HCT116 (cell line): ENCODE data around the gene CRHR2. TPM values are rescaled to one million over a fixed set of nuclear protein-coding genes. Genes with fewer than 3 reads are reported as not detected.

ENCODE experiments used
- ATAC-seq: fragments of 200-7000 bp; cut with Tn5 transposase; 2 replicates; pipeline ENCODE4 v1.9.1; 2020; ENCODE audit warnings: mild to moderate bottlenecking, moderate library complexity
- BruUV-seq: library from RNA; stranded (reverse); fragments of 400-500 nt; replicated peaks from 2 replicates; lab custom pipeline; 2021; lab: Mats Ljungman, UMichigan
- CTCF ChIA-PET: fragments of 300-600 bp; sonication (Branson Sonifier 250); formaldehyde crosslinking; loops from one replicate; lab custom pipeline; 2021; ENCODE audit warnings: antibody characterized with exemption; lab: Charles Lee
- POLR2A ChIA-PET: fragments of 300-600, 350-600 bp; sonication (Branson Sonifier 250); formaldehyde crosslinking; loops from one replicate; lab custom pipeline; 2021; ENCODE audit warnings: antibody characterized with exemption; lab: Charles Lee
- RAD21 ChIA-PET, 2 experiments: fragments of 300-600 bp; sonication (Branson Sonifier 250); formaldehyde crosslinking; loops; one replicate each; lab custom pipeline; 2023; ENCODE audit warnings: low total read pairs in 2 of 2; ENCODE audit not compliant: uncharacterized antibody in 2 of 2, unreplicated experiment in 2 of 2, low non-redundant PET in 1 of 2; lab: Charles Lee
- DNase-seq: peaks from one replicate; pipeline ENCODE4 v3.0.0-alpha.2; 2010; ENCODE audit warnings: low read depth, low spot score
- H2AFZ ChIP-seq: fragments of 200-600 bp; shearing (Covaris generic), sonication (generic); 2 replicates; pipeline ENCODE4 v1.6.1; 2017; ENCODE audit warnings: low read depth, mixed run types, mixed read lengths, antibody characterized with exemption, low read length; ENCODE audit not compliant: poor library complexity, severe bottlenecking
- H3K27ac ChIP-seq: 2 replicates; pipeline ENCODE4 v1.5.1; 2012; ENCODE audit warnings: low read depth, low read length
- H3K27me3 ChIP-seq: fragments of 200-600 bp; sonication (generic); 2 replicates; pipeline ENCODE4 v1.6.1; 2016; ENCODE audit warnings: mixed run types, low read length, mixed read lengths; ENCODE audit not compliant: insufficient read depth
- H3K36me3 ChIP-seq, 2 experiments: fragments of 200-500 bp in 1 of 2; fragments of 200-600 bp in 1 of 2; sonication (Bioruptor generic) in 1 of 2; sonication (generic) in 1 of 2; 2 replicates each; pipeline versions ENCODE4 v1.5.1 to v1.6.1; 2014 to 2016; ENCODE audit warnings: low read length in 2 of 2, inconsistent platforms in 1 of 2, mixed read lengths in 1 of 2, mixed run types in 1 of 2; ENCODE audit not compliant: insufficient read depth in 2 of 2, control insufficient read depth in 1 of 2
- H3K4me1 ChIP-seq, 2 experiments: fragments of 200-600 bp in 1 of 2; sonication (generic) in 1 of 2; 2 replicates each; pipeline versions ENCODE4 v1.5.1 to v1.6.1; 2012 to 2017; ENCODE audit warnings: low read length in 2 of 2, inconsistent platforms in 1 of 2, mild to moderate bottlenecking in 1 of 2, mixed read lengths in 1 of 2, mixed run types in 1 of 2, moderate library complexity in 1 of 2; ENCODE audit not compliant: insufficient read depth in 2 of 2, control insufficient read depth in 1 of 2
- H3K4me2 ChIP-seq: fragments of 200-600 bp; sonication (generic); 2 replicates; pipeline ENCODE4 v1.6.1; 2017; ENCODE audit warnings: mixed run types, low read length, mixed read lengths
- H3K4me3 ChIP-seq, 2 experiments: fragments of 200-600 bp in 1 of 2; sonication (generic) in 1 of 2; replicated peaks in 1 of 2; 2 replicates each; pipeline ENCODE4 v1.5.1; 2011 to 2016; ENCODE audit warnings: low read length in 2 of 2, control low read depth in 1 of 2, low read depth in 1 of 2, mild to moderate bottlenecking in 1 of 2, mixed read lengths in 1 of 2, mixed run types in 1 of 2
- H3K79me2 ChIP-seq: fragments of 200-600 bp; sonication (generic); 2 replicates; pipeline ENCODE4 v1.6.1; 2017; ENCODE audit warnings: mild to moderate bottlenecking, mixed run types, low read length, moderate library complexity, mixed read lengths; ENCODE audit not compliant: insufficient read depth
- H3K9ac ChIP-seq: fragments of 200-600 bp; sonication (generic); 2 replicates; pipeline ENCODE4 v1.6.1; 2016; ENCODE audit warnings: low read length, mixed read lengths
- H3K9me2 ChIP-seq: fragments of 200-600 bp; sonication (generic), shearing (Covaris generic); 2 replicates; pipeline ENCODE4 v1.6.1; 2017; ENCODE audit warnings: mixed run types, mild to moderate bottlenecking, moderate library complexity; ENCODE audit not compliant: insufficient read depth
- H3K9me3 ChIP-seq, 2 experiments: fragments of 200-500 bp in 1 of 2; fragments of 200-600 bp in 1 of 2; sonication (Bioruptor generic) in 1 of 2; sonication (generic) in 1 of 2; 2 replicates each; pipeline ENCODE4 v1.6.1; 2014 to 2017; ENCODE audit warnings: low read length in 2 of 2, mixed read lengths in 2 of 2, inconsistent platforms in 1 of 2, low read depth in 1 of 2, mild to moderate bottlenecking in 1 of 2, mixed run types in 1 of 2, moderate library complexity in 1 of 2; ENCODE audit not compliant: control insufficient read depth in 1 of 2, insufficient read depth in 1 of 2
- H4K20me1 ChIP-seq: fragments of 200-600 bp; sonication (generic), shearing (Covaris generic); 2 replicates; pipeline ENCODE4 v1.6.1; 2017; ENCODE audit warnings: mixed run types, mild to moderate bottlenecking, moderate library complexity; ENCODE audit not compliant: insufficient read depth
- CBX3 ChIP-seq: IDR thresholded peaks from 2 replicates; pipeline ENCODE4 v1.6.1; 2012; ENCODE audit warnings: low read depth
- CEBPB ChIP-seq: IDR thresholded peaks from 2 replicates; pipeline ENCODE4 v1.6.1; 2012; ENCODE audit warnings: low read depth
- EGR1 ChIP-seq: IDR thresholded peaks from 2 replicates; pipeline ENCODE4 v1.6.1; 2012; ENCODE audit warnings: low read depth
- ELF1 ChIP-seq: IDR thresholded peaks from 2 replicates; pipeline ENCODE4 v1.6.1; 2012; ENCODE audit warnings: low read depth, borderline replicate concordance
- EZH2 ChIP-seq: fragments of 200-600 bp; sonication (generic); IDR thresholded peaks from 2 replicates; pipeline ENCODE4 v1.6.1; 2017; ENCODE audit warnings: antibody characterized with exemption, mixed run types
- EZH2phosphoT487 ChIP-seq: fragments of 200-600 bp; IDR thresholded peaks from 2 replicates; pipeline ENCODE4 v1.6.1; 2018; ENCODE audit warnings: antibody characterized with exemption, borderline replicate concordance
- FOSL1 ChIP-seq: IDR thresholded peaks from 2 replicates; pipeline ENCODE4 v1.6.1; 2012; ENCODE audit warnings: low read depth
- JUND ChIP-seq: IDR thresholded peaks from 2 replicates; pipeline ENCODE4 v1.6.1; 2012
- POLR2AphosphoS5 ChIP-seq: IDR thresholded peaks from 2 replicates; pipeline ENCODE4 v1.6.1; 2011; ENCODE audit warnings: mild to moderate bottlenecking, low read depth, low read length, moderate library complexity
- RAD21 ChIP-seq: IDR thresholded peaks from 2 replicates; pipeline ENCODE4 v1.6.1; 2012; ENCODE audit warnings: low read depth, mild to moderate bottlenecking
- SIN3A ChIP-seq: IDR thresholded peaks from 2 replicates; pipeline ENCODE4 v1.6.1; 2012; ENCODE audit warnings: low read depth
- SP1 ChIP-seq: IDR thresholded peaks from 2 replicates; pipeline ENCODE4 v1.6.1; 2012; ENCODE audit warnings: low read depth
- SRF ChIP-seq: IDR thresholded peaks from 2 replicates; pipeline ENCODE4 v1.6.1; 2012; ENCODE audit warnings: low read depth
- TCF7L2 ChIP-seq: IDR thresholded peaks from 2 replicates; pipeline ENCODE4 v1.7.0; 2011; ENCODE audit warnings: borderline replicate concordance, inconsistent platforms; ENCODE audit not compliant: insufficient read depth, insufficient read length; ENCODE audit errors: extremely low read depth
- YY1 ChIP-seq: IDR thresholded peaks from 2 replicates; pipeline ENCODE4 v1.6.1; 2011; ENCODE audit warnings: low read length, low read depth, moderate library complexity, mild to moderate bottlenecking; ENCODE audit not compliant: insufficient replicate concordance; ENCODE audit errors: extremely low read depth
- ZFX ChIP-seq: fragments of 450-650 bp; IDR thresholded peaks from 2 replicates; pipeline ENCODE4 v1.6.1; 2017
- ZNF274 ChIP-seq: fragments of 200-500 bp; sonication (Bioruptor generic); IDR thresholded peaks from 2 replicates; pipeline ENCODE4 v1.6.1; 2014; ENCODE audit warnings: mild to moderate bottlenecking, low read depth, low read length, inconsistent platforms
- intact Hi-C: fragments of 100-400 bp; cut with micrococcal nuclease; formaldehyde crosslinking; loops from 2 replicates; pipeline ENCODE4 v1.10.0; 2022
- total RNA-seq: library from RNA; stranded (reverse); gene quantifications from one replicate; pipeline ENCODE4 v1.2.1, GENCODE V29; 2021; ENCODE audit not compliant: unreplicated experiment
- TF ChIP-seq, protein P1 (sequence below), 3 experiments: fragments of 200-600 bp in 1 of 3; sonication (generic) in 1 of 3; IDR thresholded peaks in 2 of 3; conservative IDR thresholded peaks in 1 of 3; 2 replicates each; pipeline ENCODE4 v1.5.1; 2012 to 2017; ENCODE audit warnings: low read depth in 2 of 3, low read length in 2 of 3, antibody characterized with exemption in 1 of 3, borderline replicate concordance in 1 of 3, control low read depth in 1 of 3, mild to moderate bottlenecking in 1 of 3, mixed read lengths in 1 of 3, mixed run types in 1 of 3, moderate library complexity in 1 of 3; ENCODE audit not compliant: insufficient read depth in 1 of 3
- TF ChIP-seq, protein P2 (sequence below): IDR thresholded peaks from 2 replicates; pipeline ENCODE4 v1.6.1; 2012

CRHR2 gene
- total RNA-seq, 1 experiment from 2014 or later = not detected

DNA sequence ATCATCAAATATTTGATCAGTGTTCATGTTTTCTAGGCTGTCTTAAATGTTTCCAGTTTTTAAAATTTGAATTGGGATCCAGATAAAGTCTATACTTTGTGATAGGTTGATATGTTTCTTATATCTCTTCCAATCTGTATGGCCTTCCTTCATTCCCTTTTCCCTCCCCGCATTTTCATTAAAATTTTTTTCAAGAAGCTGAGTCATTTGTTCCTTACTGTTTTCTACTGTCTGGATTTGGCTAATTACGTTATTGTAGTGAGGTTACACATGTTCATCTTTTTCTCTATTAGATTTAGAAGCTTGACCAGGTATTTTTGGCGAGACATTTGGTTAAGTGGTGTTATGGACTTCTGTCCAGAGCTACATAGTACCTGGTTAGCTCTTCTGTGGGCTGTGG lies 76.4 kb downstream of the CRHR2 start:
- intact Hi-C loops = no loop called here
- Histone ChIP-seq H4K20me1 (no peaks in the 10 kb centered on the region), H2AFZ (no peak overlapping the region), H3K27ac (no peak overlapping the region), H3K4me2 (no peak overlapping the region), H3K79me2 (peaks cover 81% of the 10 kb centered on the region), H3K4me3 (no peak overlapping the region), H3K4me1 (no peaks in the 10 kb centered on the region), H3K9me2 (no peaks in the 10 kb centered on the region), H3K9ac (no peak overlapping the region), H3K27me3 (no peaks in the 10 kb centered on the region), H3K36me3 (peaks cover 63 to 77% of the 10 kb centered on the region in 2 experiments), H3K9me3 (no peaks in the 10 kb centered on the region)
- CTCF ChIA-PET = no interaction called here
- DNase-seq (no peak), ATAC-seq (no peak)
- TF ChIP-seq RAD21 (no peak), FOSL1 (no peak), SP1 (no peak), SIN3A (no peak), EZH2 (no peak), CEBPB (no peak), POLR2AphosphoS5 (no peak), ELF1 (no peak), EZH2phosphoT487 (no peak), ZNF274 (no peak), JUND (no peak), SRF (no peak), ZFX (no peak), TCF7L2 (no peak), CBX3 (no peak), YY1 (no peak), EGR1 (no peak)
- TF ChIP-seq, protein P1, sequence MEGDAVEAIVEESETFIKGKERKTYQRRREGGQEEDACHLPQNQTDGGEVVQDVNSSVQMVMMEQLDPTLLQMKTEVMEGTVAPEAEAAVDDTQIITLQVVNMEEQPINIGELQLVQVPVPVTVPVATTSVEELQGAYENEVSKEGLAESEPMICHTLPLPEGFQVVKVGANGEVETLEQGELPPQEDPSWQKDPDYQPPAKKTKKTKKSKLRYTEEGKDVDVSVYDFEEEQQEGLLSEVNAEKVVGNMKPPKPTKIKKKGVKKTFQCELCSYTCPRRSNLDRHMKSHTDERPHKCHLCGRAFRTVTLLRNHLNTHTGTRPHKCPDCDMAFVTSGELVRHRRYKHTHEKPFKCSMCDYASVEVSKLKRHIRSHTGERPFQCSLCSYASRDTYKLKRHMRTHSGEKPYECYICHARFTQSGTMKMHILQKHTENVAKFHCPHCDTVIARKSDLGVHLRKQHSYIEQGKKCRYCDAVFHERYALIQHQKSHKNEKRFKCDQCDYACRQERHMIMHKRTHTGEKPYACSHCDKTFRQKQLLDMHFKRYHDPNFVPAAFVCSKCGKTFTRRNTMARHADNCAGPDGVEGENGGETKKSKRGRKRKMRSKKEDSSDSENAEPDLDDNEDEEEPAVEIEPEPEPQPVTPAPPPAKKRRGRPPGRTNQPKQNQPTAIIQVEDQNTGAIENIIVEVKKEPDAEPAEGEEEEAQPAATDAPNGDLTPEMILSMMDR (IDR thresholded peaks at IDR 0.05 in 2 of 3, conservative IDR thresholded peaks at IDR 0.05 in 1 of 3; ENCODE audit: borderline replicate concordance in 1 of 3, insufficient read depth in 1 of 3, low read depth in 2 of 3, low read length in 2 of 3) = no peak
- TF ChIP-seq, protein P2, sequence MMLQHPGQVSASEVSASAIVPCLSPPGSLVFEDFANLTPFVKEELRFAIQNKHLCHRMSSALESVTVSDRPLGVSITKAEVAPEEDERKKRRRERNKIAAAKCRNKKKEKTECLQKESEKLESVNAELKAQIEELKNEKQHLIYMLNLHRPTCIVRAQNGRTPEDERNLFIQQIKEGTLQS = no peak
- RAD21 ChIA-PET = no interaction called here
- POLR2A ChIA-PET = interaction anchor here (0.8 kb wide), 1 partner anchor 9 kb away, joined by 3 read pairs; no protein-coding TSS in a partner anchor
- no TSS peak for BruUV-seq
